ENCODE results near the gene LTBR. TPM values are rescaled to one million over a fixed set of nuclear protein-coding genes. Genes with fewer than 3 reads are reported as not detected.

The LTBR gene
- total RNA-seq, 4 donors from 2014 or later, result 28.1 to 116 (median 83.5) TPM

DNA sequence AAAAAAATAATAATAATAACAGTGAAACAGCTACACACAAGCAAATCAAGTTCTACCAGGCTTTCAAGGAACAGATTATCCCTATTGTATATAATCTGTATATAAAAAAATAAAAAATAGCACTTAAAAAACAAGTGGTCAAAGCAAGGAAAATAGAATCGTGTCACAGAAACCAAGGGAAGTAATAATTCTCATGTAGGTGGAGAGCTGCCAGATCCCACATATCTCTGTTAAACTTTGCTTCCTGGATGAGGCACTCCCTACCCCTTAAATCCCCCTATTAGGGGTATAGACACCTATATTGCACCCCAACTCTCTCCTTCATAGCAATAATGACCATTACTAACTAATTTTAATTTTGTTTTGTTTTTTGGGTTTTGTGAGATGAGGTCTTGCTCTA lies 56.4 kb downstream of the LTBR start:
- TF ChIP-seq, protein P1, sequence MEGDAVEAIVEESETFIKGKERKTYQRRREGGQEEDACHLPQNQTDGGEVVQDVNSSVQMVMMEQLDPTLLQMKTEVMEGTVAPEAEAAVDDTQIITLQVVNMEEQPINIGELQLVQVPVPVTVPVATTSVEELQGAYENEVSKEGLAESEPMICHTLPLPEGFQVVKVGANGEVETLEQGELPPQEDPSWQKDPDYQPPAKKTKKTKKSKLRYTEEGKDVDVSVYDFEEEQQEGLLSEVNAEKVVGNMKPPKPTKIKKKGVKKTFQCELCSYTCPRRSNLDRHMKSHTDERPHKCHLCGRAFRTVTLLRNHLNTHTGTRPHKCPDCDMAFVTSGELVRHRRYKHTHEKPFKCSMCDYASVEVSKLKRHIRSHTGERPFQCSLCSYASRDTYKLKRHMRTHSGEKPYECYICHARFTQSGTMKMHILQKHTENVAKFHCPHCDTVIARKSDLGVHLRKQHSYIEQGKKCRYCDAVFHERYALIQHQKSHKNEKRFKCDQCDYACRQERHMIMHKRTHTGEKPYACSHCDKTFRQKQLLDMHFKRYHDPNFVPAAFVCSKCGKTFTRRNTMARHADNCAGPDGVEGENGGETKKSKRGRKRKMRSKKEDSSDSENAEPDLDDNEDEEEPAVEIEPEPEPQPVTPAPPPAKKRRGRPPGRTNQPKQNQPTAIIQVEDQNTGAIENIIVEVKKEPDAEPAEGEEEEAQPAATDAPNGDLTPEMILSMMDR (IDR thresholded peaks at IDR 0.05), result no peak
- no peak for TF ChIP-seq POLR2A (IDR thresholded peaks at IDR 0.05)
- Histone ChIP-seq H3K36me3 (no peaks in the 10 kb centered on the region), H3K9me3 (no peaks in the 10 kb centered on the region), H3K27ac (no peak overlapping the region), H3K4me1 (no peaks in the 10 kb centered on the region), H3K27me3 (no peaks in the 10 kb centered on the region), H3K4me3 (no peak overlapping the region)
- intact Hi-C loops (cut with DNase I; ENCODE audit: low total_unique reads), result no loop called here
- no peak for DNase-seq

Small RNA genes lying within 50 kb of the gene (small RNA-seq; reads per million reads assigned to genes)
- gene RN7SL391P, result not detected

Other genes starting within 250 kb of the LTBR start
- 100 to 1,000 TPM; 161 to 275 (median 207) TPM for gene CD9, start 183.8 kb upstream of the LTBR start, total RNA-seq
- 1 to 10 TPM in 2 of 4 donors, under 1 TPM in 1, not detected in 1; 0.29 to 1.9 (median 1.7) TPM for gene PLEKHG6, start 73.5 kb upstream of the LTBR start, total RNA-seq
- 100 to 1,000 TPM in 3 of 4 donors, 10 to 100 TPM in 1; 71.8 to 297 (median 174) TPM for gene TNFRSF1A, start 42.1 kb upstream of the LTBR start, total RNA-seq
- 10 to 100 TPM in 2 of 4 donors, 1 to 10 TPM in 2; 1.3 to 38.3 (median 7.3) TPM for gene SCNN1A, start 8.6 kb upstream of the LTBR start, total RNA-seq
- 1 to 10 TPM in 1 of 4 donors, under 1 TPM in 1, not detected in 2; 0.35 to 1.4 TPM for gene CD27, start 60.8 kb downstream of the LTBR start, total RNA-seq
- 10 to 100 TPM in 3 of 4 donors, 1 to 10 TPM in 1; 10.0 to 25.7 (median 17.1) TPM for gene TAPBPL, start 67.9 kb downstream of the LTBR start, total RNA-seq
- gene VAMP1, start 86.5 kb downstream of the LTBR start, total RNA-seq, result 10 to 100 TPM in 1 of 4 donors, 1 to 10 TPM in 3; 1.0 to 17.7 (median 6.8) TPM
- 10 to 100 TPM; 14.1 to 83.7 (median 36.4) TPM for gene MRPL51, start 109.1 kb downstream of the LTBR start, total RNA-seq
- gene NCAPD2, start 109.9 kb downstream of the LTBR start, total RNA-seq, result 100 to 1,000 TPM in 1 of 4 donors, 10 to 100 TPM in 2, 1 to 10 TPM in 1; 2.8 to 145 (median 19.3) TPM
- gene GAPDH, start 150.4 kb downstream of the LTBR start, total RNA-seq, result 1,000 to 10,000 TPM in 2 of 4 donors, 100 to 1,000 TPM in 2; 962 to 1,122 (median 1,020) TPM
- gene IFFO1, start 171.9 kb downstream of the LTBR start, total RNA-seq, result 10 to 100 TPM; 17.1 to 50.6 (median 32.8) TPM
- gene NOP2, start 184.1 kb downstream of the LTBR start, total RNA-seq, result 10 to 100 TPM in 2 of 4 donors, 1 to 10 TPM in 2; 4.1 to 47.6 (median 10.1) TPM
- 100 to 1,000 TPM in 3 of 4 donors, 10 to 100 TPM in 1; 99.4 to 323 (median 247) TPM for gene CHD4, start 223.2 kb downstream of the LTBR start, total RNA-seq

All from uterus (tissue), 4 donors.